T-helper 1 cell (primary cell): ENCODE results near the gene POLRMT.
A peak's percentile ranks its signal among the peaks of the same experiment; 100 is the strongest.
"Not testable (repeated sequence)": the region's sequence is repeated elsewhere in the genome, so short reads cannot be mapped to it uniquely, and the experiment has no call there.

Source experiments
- DNase-seq, 5 donors: peaks; one replicate each; pipeline ENCODE4 v3.0.0-alpha.2; 2012 to 2020
- total RNA-seq, 4 donors: gene quantifications; one replicate each; lab custom pipeline; 2026; lab: John Stamatoyannopoulos, UW

The POLRMT gene
- total RNA-seq = 54.0 to 71.9 (median 63.4) reads per million in 4 donors

DNA sequence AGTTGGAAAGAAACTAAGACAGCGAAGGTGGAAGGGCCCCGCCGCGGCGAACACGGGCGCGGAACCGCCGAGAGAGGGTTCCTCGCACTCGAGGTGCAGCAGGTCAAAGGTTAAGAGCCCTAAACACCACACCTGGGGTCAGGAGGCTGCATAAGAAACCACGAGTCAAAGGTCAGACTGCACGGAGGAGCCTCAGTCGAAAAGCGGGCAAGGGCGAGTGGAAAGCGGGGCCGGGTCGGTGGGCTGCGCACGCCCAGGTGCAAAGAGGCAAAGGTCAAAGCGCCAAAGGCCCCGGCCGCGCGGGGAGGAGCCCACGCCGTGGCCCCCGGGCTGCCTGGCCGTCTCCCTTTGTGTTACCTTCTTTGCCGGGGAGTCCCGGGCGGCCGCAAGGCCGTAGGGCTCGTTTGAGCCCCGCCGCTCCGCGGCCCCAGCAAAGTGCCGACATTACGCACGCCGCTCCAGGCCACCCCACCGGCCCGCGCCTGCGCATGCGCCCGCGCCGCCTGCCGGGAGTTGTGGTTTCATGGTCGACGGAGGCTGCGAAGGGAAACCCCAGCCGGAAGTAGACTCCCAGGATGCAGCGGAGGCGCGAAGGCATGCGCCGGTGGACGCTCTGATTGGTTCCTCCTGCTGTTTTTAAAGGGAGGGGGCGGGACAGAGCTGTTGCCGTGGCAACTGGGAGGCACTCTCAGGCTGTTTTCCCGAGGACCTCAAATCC, at the start of gene POLRMT:
TSS of gene POLRMT (minus strand) at position 470 of the 718 bp plus-strand sequence. CDS start at position 445, 25 bp downstream.
- peak; percentile 92 to 97 (median 94) for DNase-seq

DNA sequence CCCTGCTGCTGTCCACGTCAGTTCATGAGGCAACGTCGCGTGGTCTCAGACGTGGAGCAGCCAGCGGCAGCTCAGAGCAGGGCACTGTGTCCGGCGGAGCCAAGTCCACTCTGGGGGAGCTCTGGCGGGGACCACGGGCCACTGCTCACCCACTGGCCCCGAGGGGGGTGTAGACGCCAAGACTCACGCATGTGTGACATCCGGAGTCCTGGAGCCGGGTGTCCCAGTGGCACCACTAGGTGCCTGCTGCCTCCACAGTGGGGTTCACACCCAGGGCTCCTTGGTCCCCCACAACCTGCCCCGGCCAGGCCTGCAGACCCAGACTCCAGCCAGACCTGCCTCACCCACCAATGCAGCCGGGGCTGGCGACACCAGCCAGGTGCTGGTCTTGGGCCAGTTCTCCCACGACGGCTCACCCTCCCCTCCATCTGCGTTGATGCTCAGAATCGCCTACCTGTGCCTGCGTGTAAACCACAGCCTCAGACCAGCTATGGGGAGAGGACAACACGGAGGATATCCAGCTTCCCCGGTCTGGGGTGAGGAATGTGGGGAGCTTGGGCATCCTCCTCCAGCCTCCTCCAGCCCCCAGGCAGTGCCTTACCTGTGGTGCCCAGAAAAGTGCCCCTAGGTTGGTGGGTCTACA, 49.5 kb upstream of the POLRMT start:
- no peak for DNase-seq

DNA sequence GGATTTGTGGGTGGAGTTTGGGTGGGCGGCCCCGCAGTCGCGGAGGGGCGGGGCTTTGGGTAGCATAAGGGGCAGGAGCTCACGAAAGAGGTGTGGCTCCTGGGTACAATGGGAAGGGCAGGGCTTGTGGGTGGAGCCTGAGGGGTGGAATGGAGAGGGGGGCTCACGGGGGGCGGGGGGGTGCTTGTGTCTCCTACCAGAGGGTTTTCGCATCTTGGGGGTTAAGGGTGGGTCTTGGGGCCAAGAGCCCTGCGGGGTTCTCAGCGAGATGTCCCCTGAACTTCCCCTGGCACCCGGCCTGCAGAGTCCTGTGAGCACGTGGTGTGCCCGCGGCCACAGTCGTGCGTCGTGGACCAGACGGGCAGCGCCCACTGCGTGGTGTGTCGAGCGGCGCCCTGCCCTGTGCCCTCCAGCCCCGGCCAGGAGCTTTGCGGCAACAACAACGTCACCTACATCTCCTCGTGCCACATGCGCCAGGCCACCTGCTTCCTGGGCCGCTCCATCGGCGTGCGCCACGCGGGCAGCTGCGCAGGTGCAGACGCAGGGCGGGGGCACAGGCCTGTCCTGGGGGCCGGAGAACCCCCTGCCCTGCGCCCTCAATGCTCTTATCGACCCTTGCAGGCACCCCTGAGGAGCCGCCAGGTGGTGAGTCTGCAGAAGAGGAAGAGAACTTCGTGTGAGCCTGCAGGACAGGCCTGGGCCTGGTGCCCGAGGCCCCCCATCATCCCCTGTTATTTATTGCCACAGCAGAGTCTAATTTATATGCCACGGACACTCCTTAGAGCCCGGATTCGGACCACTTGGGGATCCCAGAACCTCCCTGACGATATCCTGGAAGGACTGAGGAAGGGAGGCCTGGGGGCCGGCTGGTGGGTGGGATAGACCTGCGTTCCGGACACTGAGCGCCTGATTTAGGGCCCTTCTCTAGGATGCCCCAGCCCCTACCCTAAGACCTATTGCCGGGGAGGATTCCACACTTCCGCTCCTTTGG, 48.0 kb upstream of the POLRMT start:
- peak in 4 of 5 donors; percentile 79 to 92 (median 89) for DNase-seq

DNA sequence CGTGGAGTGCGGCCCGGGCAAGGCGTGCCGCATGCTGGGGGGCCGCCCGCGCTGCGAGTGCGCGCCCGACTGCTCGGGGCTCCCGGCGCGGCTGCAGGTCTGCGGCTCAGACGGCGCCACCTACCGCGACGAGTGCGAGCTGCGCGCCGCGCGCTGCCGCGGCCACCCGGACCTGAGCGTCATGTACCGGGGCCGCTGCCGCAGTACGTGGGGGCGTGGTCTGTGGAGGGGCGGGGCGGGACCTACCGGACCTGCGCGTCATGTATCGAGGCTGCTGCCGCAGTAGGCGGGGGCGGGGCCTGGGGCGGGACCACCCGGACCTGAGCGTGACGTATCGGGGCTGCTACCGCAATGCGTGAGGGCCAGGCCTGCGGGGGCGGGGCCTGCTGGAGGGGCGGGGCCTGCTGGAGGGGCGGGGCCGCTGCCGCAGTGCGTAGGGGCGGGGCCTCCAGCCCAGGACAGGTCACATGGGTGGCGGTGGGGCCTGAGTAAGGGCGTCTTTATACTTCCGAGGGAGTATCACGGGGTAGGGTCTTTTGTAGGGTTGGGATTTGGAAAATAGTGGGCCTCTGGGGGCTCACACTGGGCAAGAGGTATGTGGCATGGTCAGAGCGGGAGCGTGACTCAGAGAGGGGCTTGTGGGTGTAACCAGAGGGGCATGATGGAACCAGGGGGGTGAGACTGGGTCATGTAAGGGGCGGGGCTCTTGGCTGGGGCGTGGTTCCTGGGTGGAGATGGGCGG, 47.1 kb upstream of the POLRMT start:
- peak; percentile 99 to 100 (median 100) for DNase-seq

DNA sequence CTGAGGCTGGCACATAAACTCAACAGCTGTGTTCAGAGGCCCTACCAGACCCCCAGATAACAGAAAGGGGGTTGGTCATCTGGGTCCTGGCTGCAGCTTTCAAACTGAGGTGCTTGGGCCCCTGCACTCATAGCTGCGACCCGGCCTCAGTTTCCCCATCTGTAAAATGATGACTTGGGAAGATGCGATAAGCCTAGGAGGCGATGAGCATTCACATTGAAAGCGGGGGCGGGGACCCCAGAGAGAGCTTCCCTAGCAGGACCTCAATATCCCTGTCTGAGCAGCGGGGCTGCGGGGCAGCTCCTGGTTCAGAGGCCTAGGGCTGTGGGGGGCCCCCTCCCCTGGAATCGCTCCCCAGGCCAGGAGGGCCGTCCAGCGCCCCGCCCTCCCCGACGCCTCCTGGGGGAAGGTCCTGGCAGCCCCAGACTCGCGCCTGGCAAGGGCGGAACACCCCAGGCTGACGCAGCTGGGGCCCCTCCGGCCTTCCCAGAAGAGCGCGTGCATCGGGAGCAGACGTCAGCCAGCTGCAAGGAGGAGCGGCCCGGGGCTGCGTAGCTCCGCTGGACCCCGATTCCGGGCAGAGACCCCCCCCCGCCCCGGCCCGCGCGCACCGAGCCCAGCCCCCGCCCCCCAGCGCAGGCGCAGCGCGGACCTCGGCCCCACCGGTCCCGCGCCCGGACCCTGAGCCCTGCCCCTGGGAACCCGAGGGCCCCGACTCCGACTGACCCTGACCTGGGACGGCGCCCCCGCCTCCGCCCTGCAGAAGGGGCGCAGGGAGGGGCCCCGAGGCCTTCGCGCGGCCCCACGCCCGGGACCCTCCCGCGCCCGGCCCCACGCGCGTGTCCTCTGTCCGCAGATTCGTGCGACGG, 46.3 kb upstream of the POLRMT start:
- peak in 3 of 5 donors; percentile 17 to 34 (median 28) for DNase-seq

DNA sequence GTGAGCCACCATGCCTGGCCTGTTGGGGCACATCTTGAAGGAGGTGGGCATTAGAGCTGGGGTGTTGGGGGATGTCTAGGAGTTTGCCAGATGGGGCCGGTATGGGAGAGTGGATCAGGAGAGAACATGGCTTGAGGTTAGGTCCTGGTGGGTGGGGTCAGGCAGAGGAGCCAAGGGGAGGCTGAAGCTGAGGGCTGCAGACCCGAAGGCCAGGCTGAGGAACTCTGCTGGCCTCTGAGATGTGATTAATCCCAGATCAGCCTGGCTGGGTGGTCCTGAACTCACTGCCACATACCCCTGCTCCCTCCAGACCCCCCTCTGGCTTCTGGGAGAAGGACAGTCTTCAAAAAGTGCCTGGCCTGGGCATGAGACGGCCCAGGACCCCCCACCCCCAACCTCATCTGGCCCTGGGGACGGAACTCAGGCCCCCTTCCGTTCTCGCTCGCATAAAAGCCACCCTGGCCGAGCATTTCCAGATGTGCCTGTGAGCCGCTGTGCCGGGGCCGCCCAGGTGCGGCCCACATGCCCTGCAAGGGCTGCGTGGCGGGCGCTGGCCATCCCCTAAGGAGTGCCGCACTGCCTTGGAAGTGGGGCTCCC, 45.6 kb upstream of the POLRMT start:
- DNase-seq = no peak

DNA sequence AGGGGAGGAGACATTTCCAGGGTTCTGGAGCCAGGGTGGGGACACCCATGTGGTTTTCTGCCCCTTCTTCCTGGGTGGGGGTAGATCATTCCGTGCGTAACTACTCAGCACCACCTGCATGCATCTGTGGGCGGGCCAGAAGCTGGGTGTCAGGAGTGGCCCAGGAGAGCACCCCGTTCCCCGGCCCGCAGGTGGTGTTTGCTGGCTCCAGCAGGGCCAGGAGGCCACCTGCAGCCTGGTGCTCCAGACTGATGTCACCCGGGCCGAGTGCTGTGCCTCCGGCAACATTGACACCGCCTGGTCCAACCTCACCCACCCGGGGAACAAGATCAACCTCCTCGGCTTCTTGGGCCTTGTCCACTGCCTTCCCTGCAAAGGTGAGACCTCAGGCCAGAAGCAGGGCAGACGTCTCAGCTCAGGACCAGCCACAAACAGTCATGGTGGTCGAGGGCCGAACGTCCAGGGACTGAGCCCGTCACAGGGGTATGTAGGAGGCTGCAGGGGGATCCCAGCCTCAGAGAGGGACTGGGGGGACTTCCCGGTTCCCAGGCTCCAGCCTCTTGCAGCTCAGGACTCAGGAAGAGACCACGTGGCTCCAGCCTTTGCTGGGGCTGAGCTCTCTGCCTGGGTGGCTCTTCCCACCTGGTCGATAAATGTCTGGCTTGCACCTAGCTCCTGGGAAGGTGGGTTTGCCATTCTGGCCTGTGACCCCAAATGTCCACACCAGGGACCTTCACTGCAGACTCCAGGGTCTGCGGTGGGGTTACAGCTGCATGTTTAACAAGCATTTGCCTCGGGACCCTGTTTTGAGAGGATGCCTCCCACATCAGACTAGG, 44.5 kb upstream of the POLRMT start:
- DNase-seq = no peak

DNA sequence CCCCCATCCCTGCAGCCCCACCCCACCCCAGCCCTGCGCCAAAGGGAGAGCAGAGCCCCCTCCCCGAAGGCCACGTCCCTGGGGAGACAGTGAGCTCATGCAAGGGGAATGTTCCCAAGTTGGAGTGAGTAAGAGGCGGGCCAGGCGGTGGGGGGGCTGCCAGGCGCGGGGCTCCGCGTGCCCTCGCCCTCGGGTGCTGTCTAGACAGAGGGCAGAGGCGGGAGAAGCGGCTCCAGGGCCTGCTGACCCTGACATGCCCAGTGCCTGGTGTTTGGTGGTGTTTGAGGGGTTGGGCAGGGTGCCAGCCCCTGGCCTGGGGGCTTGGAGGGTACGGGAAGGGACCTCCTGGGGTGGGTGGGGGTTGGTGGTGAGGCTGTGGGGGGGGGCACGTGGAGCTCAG, 43.9 kb upstream of the POLRMT start:
- no peak for DNase-seq

DNA sequence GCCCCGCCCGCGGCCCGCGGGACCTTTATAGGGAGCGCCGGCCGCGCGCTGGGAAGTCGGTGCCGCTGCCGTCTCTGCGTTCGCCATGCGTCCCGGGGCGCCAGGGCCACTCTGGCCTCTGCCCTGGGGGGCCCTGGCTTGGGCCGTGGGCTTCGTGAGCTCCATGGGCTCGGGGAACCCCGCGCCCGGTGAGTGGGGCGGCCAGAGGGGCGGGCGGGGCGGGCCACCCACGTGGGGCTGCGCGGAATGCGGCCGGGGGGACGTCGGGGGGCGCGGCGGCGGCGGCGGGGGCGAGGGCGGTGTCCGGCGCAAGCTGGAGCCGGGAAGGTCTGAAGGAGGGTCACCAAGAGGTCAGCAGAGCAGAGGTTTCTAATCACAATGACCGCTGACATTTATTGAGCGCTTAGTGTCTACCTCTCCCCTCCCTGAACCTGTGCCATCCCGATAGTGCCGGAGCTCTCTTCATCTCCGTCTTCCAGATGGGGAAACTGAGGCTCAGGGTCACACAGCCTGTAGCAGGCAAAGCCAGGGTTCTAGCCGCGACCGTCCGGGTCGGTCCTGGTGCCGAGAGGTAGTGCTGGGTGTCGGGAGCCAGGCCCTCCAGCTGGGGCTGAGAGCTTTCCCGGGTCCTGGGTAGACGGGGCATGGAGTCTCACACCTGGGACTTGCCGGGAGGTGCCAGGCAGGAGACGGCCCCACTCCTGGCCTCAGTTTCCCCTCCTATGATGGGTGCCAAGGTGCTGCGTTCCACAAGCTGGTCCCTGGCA, 43.2 kb upstream of the POLRMT start, which contains the start of gene FSTL3:
TSS of gene FSTL3 (plus strand) at position 54 of the 767 bp plus-strand sequence. CDS start at position 86, 32 bp downstream.
- DNase-seq = no peak

DNA sequence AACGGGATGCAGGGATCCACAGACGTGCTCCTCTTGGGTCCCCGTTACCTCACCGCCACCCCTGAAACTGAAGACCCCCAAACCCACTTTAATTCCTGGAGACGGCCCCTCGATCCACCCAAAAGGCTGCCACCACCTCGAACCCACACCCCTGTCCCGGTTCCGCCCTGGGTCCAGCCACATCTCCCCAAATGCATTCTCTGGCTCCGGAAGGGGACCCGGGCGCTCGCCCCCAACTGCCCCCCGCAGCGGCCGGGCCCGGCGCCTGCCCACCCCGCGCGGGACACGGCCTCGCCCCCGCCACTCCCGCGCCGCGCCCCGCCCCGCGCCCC, 42.6 kb upstream of the POLRMT start:
- no peak for DNase-seq

DNA sequence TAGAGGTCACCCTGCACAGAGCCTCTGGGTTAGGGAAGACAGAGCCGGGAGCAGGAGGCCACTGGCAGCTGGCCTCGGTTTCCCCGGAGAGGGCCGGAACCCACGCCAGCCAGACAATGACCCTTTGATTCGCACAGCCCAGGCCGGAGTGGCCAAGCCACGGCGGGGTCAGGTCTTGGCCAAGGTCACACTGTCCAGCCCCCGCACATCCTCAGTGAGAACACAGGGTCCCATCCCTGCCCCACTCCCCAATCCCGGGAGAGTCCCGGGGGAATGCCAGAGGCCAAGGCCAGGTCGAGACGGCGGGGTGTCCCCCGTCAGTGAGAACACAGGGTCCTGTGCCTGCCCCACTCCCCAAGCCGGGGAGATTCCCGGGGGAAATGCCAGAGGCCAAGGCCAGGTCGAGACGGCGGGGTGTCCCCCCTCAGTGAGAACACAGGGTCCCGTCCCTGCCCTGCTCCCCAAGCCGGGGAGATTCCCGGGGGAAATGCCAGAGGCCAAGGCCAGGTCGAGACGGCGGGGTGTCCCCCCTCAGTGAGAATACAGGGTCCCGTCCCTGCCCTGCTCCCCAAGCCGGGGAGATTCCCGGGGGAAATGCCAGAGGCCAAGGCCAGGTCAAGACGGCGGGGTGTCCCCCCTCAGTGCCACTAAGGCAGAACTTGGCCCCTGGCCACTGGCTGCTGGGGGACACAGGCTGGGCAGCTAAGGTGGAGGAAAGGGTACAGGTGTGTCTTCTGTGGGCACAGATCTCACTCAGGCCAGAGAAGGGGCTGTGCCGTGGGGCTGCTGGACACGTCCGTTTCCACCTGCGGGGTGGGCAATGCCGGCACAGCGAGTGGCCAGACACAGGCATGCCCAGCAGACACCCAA, 41.2 kb upstream of the POLRMT start:
- DNase-seq = no peak

DNA sequence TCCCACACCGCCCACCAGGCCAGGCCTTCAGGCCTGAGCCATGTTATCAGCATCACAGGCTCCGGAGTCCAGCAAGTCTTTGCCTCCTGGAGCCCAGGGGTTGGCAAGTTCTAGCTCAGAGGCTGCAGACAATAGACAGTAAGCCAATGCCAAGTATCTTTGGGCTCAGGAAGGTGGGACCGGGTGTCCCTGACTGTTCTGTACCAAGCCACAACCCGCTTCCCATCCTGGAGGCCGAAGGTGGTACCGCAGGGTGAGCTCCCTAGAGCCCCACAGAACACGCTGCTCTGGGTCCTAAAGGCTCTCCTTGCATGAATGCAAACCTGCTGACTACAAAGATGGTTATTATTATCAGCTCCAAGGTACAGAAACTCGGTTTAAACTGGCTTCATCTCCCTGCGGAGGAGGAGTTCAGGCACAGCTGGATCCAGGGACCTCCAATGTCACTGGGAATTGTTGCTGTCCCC, 37.3 kb upstream of the POLRMT start:
- DNase-seq = no peak

DNA sequence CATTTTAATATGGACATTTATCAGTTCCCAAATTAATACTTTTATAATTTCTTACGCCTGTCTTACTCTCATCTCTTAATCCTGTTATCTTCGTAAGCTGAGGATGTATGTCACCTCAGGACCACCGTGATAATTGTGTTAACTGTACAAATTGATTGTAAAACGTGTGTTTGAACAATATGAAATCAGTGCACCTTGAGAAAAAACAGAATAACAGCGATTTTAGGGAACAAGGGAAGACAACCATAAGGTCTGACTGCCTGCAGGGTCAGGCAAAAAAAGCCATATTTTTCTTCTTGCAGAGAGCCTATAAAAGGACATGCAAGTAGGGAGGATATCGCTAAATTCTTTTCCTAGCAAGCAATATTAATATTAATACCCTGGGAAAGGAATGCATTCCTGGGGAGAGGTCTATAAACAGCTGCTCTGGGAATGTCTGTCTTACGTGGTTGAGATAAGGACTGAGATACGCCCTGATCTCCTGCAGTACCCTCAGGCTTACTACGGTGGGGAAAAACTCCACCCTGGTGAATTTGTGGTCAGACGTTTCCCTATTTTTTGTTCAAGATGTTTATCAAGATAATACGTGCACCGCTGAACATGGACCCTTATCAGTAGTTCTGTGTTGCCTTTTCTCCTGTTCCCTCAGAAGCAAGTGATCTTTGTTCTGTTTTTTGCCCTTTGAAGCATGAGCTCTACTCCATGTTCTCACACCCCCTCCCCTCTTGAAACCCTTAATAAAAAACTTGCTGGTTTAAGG, 35.5 kb upstream of the POLRMT start:
- DNase-seq = not testable (repeated sequence)

DNA sequence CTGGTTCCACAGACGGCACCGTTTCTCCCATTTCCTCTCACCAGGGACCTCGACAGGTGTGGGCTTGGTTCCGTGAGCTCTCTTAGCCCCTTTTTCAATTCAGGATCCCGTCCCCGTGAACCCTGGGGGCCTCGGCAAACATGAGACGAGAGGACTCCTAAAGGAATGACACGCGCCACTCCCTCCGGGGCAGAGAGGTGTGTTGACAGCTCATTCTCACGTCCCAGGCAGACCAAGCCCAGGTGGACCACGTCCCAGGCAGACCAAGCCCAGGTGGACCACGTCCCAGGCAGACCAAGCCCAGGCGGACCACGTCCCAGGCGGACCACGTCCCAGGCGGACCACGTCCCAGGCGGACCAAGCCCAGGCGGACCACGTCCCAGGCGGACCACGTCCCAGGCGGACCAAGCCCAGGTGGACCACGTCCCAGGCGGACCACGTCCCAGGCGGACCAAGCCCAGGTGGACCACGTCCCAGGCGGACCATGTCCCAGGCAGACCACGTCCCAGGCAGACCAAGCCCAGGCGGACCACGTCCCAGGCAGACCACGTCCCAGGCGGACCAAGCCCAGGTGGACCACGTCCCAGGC, 33.7 kb upstream of the POLRMT start:
- not testable (repeated sequence) for DNase-seq

DNA sequence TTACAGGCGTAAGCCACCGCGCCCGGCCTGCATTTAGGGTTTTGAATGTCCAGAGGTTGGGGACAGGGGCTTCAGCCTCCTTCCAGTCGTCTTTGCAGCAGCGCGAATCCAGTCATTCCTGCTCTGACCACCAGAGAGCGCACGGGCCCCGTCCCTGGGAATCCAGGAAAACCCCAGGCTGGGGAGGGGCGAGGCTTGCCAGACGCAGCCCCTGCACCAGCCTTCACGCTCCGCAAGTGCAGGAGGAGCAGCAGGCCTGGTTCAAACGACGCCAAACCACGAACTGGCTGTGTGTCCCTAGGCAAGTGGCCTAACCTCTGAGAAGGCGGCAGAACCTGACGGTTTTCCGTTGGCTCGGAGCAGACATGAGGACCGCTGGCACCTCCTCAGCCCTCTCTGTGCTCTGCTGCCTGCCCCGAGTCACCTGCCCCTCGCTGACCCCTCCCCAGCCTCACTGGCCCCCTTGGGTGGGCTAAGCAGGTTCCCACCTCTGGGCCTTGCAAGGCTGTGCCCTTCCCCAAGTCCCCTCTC, 31.6 kb upstream of the POLRMT start:
- peak; percentile 60 to 78 (median 73) for DNase-seq

DNA sequence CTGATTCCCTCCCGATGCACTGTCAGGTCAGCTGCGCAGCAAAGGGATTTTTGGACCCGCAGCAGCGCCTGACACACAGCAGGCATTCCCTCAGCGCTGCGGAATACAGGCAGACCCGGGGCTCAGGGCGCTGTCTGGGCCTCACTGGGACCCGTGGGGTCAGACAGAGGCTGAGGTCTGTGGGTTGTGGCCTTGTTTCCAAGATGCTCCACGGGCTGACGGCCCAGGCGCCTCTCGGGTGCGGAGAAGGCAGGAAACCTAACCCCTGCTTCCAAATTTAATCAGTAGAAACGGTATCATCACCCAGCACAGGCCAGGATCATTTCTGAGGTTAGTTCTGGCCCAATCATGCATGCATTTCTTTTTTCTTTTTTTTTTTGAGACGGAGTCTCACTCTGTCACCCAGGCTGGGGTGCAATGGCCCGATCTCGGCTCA, 30.4 kb upstream of the POLRMT start:
- no peak for DNase-seq
